Endothelial cell of umbilical vein (primary cell): ENCODE data around the gene DRD1. TPM values are rescaled to one million over a fixed set of nuclear protein-coding genes. Genes with fewer than 3 reads are reported as not detected.

ENCODE experiments used
- BruUV-seq: library from RNA; stranded (reverse); fragments of 400-500 nt; replicated peaks from 2 replicates; lab custom pipeline; 2021; lab: Mats Ljungman, UMichigan
- CTCF ChIA-PET: fragments of 300-600, 350-600 bp; sonication (Branson Sonifier 250); formaldehyde crosslinking; loops from one replicate; lab custom pipeline; 2021; ENCODE audit warnings: antibody characterized with exemption, inconsistent platforms; lab: Charles Lee
- POLR2A ChIA-PET: fragments of 300-600, 350-600 bp; sonication (Branson Sonifier 250); formaldehyde crosslinking; loops from one replicate; lab custom pipeline; 2021; ENCODE audit warnings: antibody characterized with exemption, inconsistent platforms; lab: Charles Lee
- DNase-seq: peaks from one replicate; pipeline ENCODE4 v3.0.0-alpha.2; 2011; ENCODE audit warnings: low read depth, low spot score
- FAIRE-seq: peaks from 2 replicates; lab custom pipeline; 2011; peaks lifted over from hg19 to GRCh38; lab: Jason Lieb, UNC
- H2AFZ ChIP-seq: 2 replicates; pipeline ENCODE4 v1.6.0; 2012; ENCODE audit warnings: low read depth, low read length, control low read depth, inconsistent platforms
- H3K27ac ChIP-seq: 2 replicates; pipeline ENCODE4 v1.5.1; 2011; ENCODE audit warnings: low read depth, mild to moderate bottlenecking, control low read depth, low read length, moderate library complexity; ENCODE audit not compliant: insufficient read depth
- H3K27me3 ChIP-seq, 2 experiments: 2 replicates each; pipeline versions ENCODE4 v1.6.0 to v1.6.1; 2011; ENCODE audit warnings: low read length in 2 of 2, mixed read lengths in 1 of 2; ENCODE audit not compliant: control insufficient read depth in 2 of 2, insufficient read depth in 2 of 2
- H3K36me3 ChIP-seq, 2 experiments: 2 replicates in 1 of 2; 3 replicates in 1 of 2; pipeline ENCODE4 v1.5.1; 2011; ENCODE audit warnings: low read length in 2 of 2, mild to moderate bottlenecking in 1 of 2, moderate library complexity in 1 of 2; ENCODE audit not compliant: control insufficient read depth in 2 of 2, insufficient read depth in 2 of 2; ENCODE audit errors: extremely low read depth in 1 of 2
- H3K4me1 ChIP-seq: 3 replicates; pipeline ENCODE4 v1.5.1; 2011; ENCODE audit warnings: mild to moderate bottlenecking, low read length; ENCODE audit not compliant: control insufficient read depth, insufficient read depth; ENCODE audit errors: extremely low read depth
- H3K4me2 ChIP-seq: 2 replicates; pipeline ENCODE4 v1.6.1; 2011; ENCODE audit warnings: low read length, control low read depth, mixed read lengths; ENCODE audit not compliant: insufficient read depth
- H3K4me3 ChIP-seq, 3 experiments: fragments of 200-600 bp in 1 of 3; sonication (generic), shearing (Covaris generic) in 1 of 3; replicated peaks in 1 of 3; 2 replicates each; pipeline ENCODE4 v1.5.1; 2011 to 2016; ENCODE audit warnings: control low read depth in 3 of 3, low read length in 3 of 3, mild to moderate bottlenecking in 2 of 3, inconsistent platforms in 1 of 3, low read depth in 1 of 3, moderate library complexity in 1 of 3; ENCODE audit not compliant: insufficient read depth in 1 of 3
- H3K79me2 ChIP-seq: 2 replicates; pipeline ENCODE4 v1.6.0; 2012; ENCODE audit warnings: low read length, inconsistent platforms; ENCODE audit not compliant: control insufficient read depth, insufficient read depth
- H3K9ac ChIP-seq: replicated peaks from 2 replicates; pipeline ENCODE3; 2011; ENCODE audit warnings: low read length, control low read depth; ENCODE audit not compliant: insufficient read depth; ENCODE audit errors: extremely low read depth
- H3K9me1 ChIP-seq: replicated peaks from 3 replicates; pipeline ENCODE4 v1.6.0; 2011; ENCODE audit warnings: mild to moderate bottlenecking, low read length; ENCODE audit not compliant: control insufficient read depth, insufficient read depth; ENCODE audit errors: extremely low read depth
- H3K9me3 ChIP-seq: replicated peaks from 2 replicates; pipeline ENCODE4 v1.5.1; 2012; ENCODE audit warnings: low read length, inconsistent platforms; ENCODE audit not compliant: control insufficient read depth, insufficient read depth
- H4K20me1 ChIP-seq: replicated peaks from 2 replicates; pipeline ENCODE3; 2011; ENCODE audit warnings: mild to moderate bottlenecking, low read length; ENCODE audit not compliant: control insufficient read depth, insufficient read depth; ENCODE audit errors: extremely low read depth
- CTCF ChIP-seq, 2 donors: IDR thresholded peaks; 1 replicate in 1 of 2; 2 replicates in 1 of 2; pipeline ENCODE4 v1.5.1; 2011; ENCODE audit warnings: low read length in 2 of 2, mild to moderate bottlenecking in 2 of 2, moderate library complexity in 2 of 2, control low read depth in 1 of 2, inconsistent platforms in 1 of 2, low read depth in 1 of 2; ENCODE audit not compliant: insufficient read depth in 1 of 2; ENCODE audit errors: extremely low read depth in 1 of 2
- EZH2 ChIP-seq: IDR thresholded peaks from 2 replicates; pipeline ENCODE4 v1.6.1; 2012; ENCODE audit warnings: borderline replicate concordance, low read depth, mild to moderate bottlenecking, moderate library complexity, low read length, inconsistent platforms; ENCODE audit not compliant: severe bottlenecking
- FOS ChIP-seq: IDR thresholded peaks from 2 replicates; pipeline ENCODE4 v1.6.1; 2011; ENCODE audit warnings: mild to moderate bottlenecking, low read length, moderate library complexity, borderline replicate concordance; ENCODE audit not compliant: insufficient read depth
- GATA2 ChIP-seq: IDR thresholded peaks from 2 replicates; pipeline ENCODE4 v1.7.0; 2011; ENCODE audit warnings: low read depth, mild to moderate bottlenecking, moderate library complexity, mixed read lengths, low read length; ENCODE audit not compliant: insufficient read length, insufficient read depth
- JUN ChIP-seq: IDR thresholded peaks from 2 replicates; pipeline ENCODE4 v1.6.1; 2011; ENCODE audit warnings: borderline replicate concordance, low read depth; ENCODE audit not compliant: insufficient read length, insufficient read depth
- MAX ChIP-seq: IDR thresholded peaks from 2 replicates; pipeline ENCODE4 v1.6.1; 2011; ENCODE audit not compliant: insufficient read depth, insufficient read length
- MYC ChIP-seq: IDR thresholded peaks from one replicate; pipeline ENCODE4 v1.6.1; 2011; ENCODE audit warnings: mild to moderate bottlenecking, low read depth, low read length
- POLR2A ChIP-seq: IDR thresholded peaks from 2 replicates; pipeline ENCODE4 v1.6.1; 2012; ENCODE audit warnings: low read depth, mild to moderate bottlenecking, control low read depth, low read length
- POLR2AphosphoS5 ChIP-seq: IDR thresholded peaks from 2 replicates; pipeline ENCODE4 v1.6.1; 2012; ENCODE audit warnings: low read depth, mild to moderate bottlenecking, control low read depth, low read length, moderate library complexity; ENCODE audit not compliant: insufficient read depth
- dilution Hi-C: fragments of 300-500 bp; cut with MboI; formaldehyde crosslinking; loops from one replicate; pipeline ENCODE4 v1.15.0; 2019; ENCODE audit warnings: low sequenced_read_pairs; ENCODE audit not compliant: extremely low pct_ligation_motif_present
- intact Hi-C: fragments of 100-400 bp; cut with micrococcal nuclease; formaldehyde crosslinking; loops from one replicate; pipeline ENCODE4 v1.10.0; 2022
- polyA plus RNA-seq, 4 experiments: library from polyadenylated mRNA; depleted of rRNA in 3 of 4; stranded (reverse) in 3 of 4; unstranded in 1 of 4; fragments of >200 nt; gene quantifications; 2 replicates each; pipeline versions ENCODE4 v1.2.1 to v1.2.3, GENCODE V29; 2011 to 2012; ENCODE audit warnings: missing spikeins in 1 of 4
- total RNA-seq: library from RNA; stranded (reverse); gene quantifications from 2 replicates; pipeline ENCODE4 v1.2.3, GENCODE V29; 2021

Gene DRD1
- total and polyA plus RNA-seq, 2 donors (not counting 3 experiments of a cell fraction or from before 2014, with no cell fraction given), result not detected

GRCh38 chr5:175477440-175477839 lies 33.5 kb upstream of the DRD1 start:
- Histone ChIP-seq H3K9ac (no peak overlapping the region), H3K36me3 (peaks cover 0 to 2% of the 10 kb centered on the region in 2 experiments), H3K27me3 (peaks cover 3% of the 10 kb centered on the region in 2 experiments), H3K4me1 (peaks cover 17% of the 10 kb centered on the region), H4K20me1 (no peaks in the 10 kb centered on the region), H2AFZ (no peak overlapping the region), H3K79me2 (peaks cover 36% of the 10 kb centered on the region), H3K9me3 (no peaks in the 10 kb centered on the region), H3K4me3 (no peak overlapping the region), H3K27ac (no peak overlapping the region), H3K9me1 (no peaks in the 10 kb centered on the region), H3K4me2 (no peak overlapping the region)
- FAIRE-seq (no peak), DNase-seq (no peak)
- CTCF ChIA-PET, result interaction anchor here (0.9 to 3.6 kb wide), 2 partner anchors 10 to 13 kb away, joined by 4 to 29 read pairs; no protein-coding TSS in a partner anchor
- dilution Hi-C loops, result no loop called here
- intact Hi-C loops, result no loop called here
- POLR2A ChIA-PET, result no interaction called here
- BruUV-seq, result no TSS peak
- TF ChIP-seq JUN (no peak), MYC (no peak), MAX (no peak), EZH2 (no peak)

- TF ChIP-seq POLR2A (no peak), POLR2AphosphoS5 (no peak), MYC (no peak), CTCF (IDR thresholded peaks at IDR 0.05; ENCODE audit: extremely low read depth in 1 of 2, insufficient read depth in 1 of 2, low read depth in 1 of 2, low read length in 2 of 2) (no peak), JUN (no peak), MAX (no peak), GATA2 (no peak), FOS (no peak), EZH2 (no peak)
- Histone ChIP-seq H3K27me3 (peaks cover 3% of the 10 kb centered on the region in 2 experiments), H3K36me3 (no peaks in the 10 kb centered on the region), H4K20me1 (no peaks in the 10 kb centered on the region), H3K79me2 (peaks cover 14% of the 10 kb centered on the region), H3K27ac (no peak overlapping the region), H3K4me3 (no peak overlapping the region), H2AFZ (no peak overlapping the region), H3K4me1 (peaks cover 14% of the 10 kb centered on the region), H3K9me3 (no peaks in the 10 kb centered on the region), H3K9ac (no peak overlapping the region), H3K4me2 (no peak overlapping the region), H3K9me1 (no peaks in the 10 kb centered on the region)
- dilution Hi-C loops (no loop called here), intact Hi-C loops (no loop called here)
- FAIRE-seq, result no peak
- POLR2A ChIA-PET, result no interaction called here
- CTCF ChIA-PET, result interaction anchor here (0.9 to 2.5 kb wide), 2 partner anchors 11 to 14 kb away, joined by 3 to 23 read pairs; no protein-coding TSS in a partner anchor
- BruUV-seq, result no TSS peak
- DNase-seq, result no peak
Measured at GRCh38 chr5:175475248-175475647, 31.3 kb upstream of the DRD1 start.
